ENCODE data around the gene HBM. TPM values are rescaled to one million over a fixed set of nuclear protein-coding genes. Genes with fewer than 3 reads are reported as not detected.

Gene HBM
- total and polyA plus RNA-seq, 2 experiments from 2014 or later, result not detected

GRCh38 chr16:177981-178667 is 12.3 kb downstream of the HBM start:
- Histone ChIP-seq H3K4me2 (no peak overlapping the region), H3K9me3 (ENCODE audit: low read depth) (no peaks in the 10 kb centered on the region), H3K27ac (no peak overlapping the region), H3K36me3 (replicated peaks; ENCODE audit: insufficient read depth, low read depth) (no peaks in the 10 kb centered on the region), H3K27me3 (peaks cover 43% of the 10 kb centered on the region), H3K9me2 (replicated peaks; ENCODE audit: insufficient read depth) (no peaks in the 10 kb centered on the region), H4K20me1 (ENCODE audit: insufficient read depth, poor library complexity, severe bottlenecking) (peaks cover 4% of the 10 kb centered on the region), H2AFZ (no peak overlapping the region), H3K4me1 (ENCODE audit: insufficient read depth) (peaks cover 11% of the 10 kb centered on the region), H3K79me2 (no peaks in the 10 kb centered on the region), H3K4me3 (no peak overlapping the region)
- TF ChIP-seq EZH2 (IDR thresholded peaks at IDR 0.05; ENCODE audit: borderline replicate concordance), result no peak
- TF ChIP-seq, protein P1, sequence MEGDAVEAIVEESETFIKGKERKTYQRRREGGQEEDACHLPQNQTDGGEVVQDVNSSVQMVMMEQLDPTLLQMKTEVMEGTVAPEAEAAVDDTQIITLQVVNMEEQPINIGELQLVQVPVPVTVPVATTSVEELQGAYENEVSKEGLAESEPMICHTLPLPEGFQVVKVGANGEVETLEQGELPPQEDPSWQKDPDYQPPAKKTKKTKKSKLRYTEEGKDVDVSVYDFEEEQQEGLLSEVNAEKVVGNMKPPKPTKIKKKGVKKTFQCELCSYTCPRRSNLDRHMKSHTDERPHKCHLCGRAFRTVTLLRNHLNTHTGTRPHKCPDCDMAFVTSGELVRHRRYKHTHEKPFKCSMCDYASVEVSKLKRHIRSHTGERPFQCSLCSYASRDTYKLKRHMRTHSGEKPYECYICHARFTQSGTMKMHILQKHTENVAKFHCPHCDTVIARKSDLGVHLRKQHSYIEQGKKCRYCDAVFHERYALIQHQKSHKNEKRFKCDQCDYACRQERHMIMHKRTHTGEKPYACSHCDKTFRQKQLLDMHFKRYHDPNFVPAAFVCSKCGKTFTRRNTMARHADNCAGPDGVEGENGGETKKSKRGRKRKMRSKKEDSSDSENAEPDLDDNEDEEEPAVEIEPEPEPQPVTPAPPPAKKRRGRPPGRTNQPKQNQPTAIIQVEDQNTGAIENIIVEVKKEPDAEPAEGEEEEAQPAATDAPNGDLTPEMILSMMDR (IDR thresholded peaks at IDR 0.05; ENCODE audit: poor library complexity), result no peak
- TF ChIP-seq EZH2phosphoT487 (IDR thresholded peaks at IDR 0.05; ENCODE audit: low read depth, severe bottlenecking, unreplicated experiment), result no peak
- 80% methylated on average over 11 of the region's 11 CpGs for WGBS (ENCODE audit: low lambda C conversion rate, missing lambda C conversion rate)
- no peak for DNase-seq (ENCODE audit: low spot score)

DNA sequence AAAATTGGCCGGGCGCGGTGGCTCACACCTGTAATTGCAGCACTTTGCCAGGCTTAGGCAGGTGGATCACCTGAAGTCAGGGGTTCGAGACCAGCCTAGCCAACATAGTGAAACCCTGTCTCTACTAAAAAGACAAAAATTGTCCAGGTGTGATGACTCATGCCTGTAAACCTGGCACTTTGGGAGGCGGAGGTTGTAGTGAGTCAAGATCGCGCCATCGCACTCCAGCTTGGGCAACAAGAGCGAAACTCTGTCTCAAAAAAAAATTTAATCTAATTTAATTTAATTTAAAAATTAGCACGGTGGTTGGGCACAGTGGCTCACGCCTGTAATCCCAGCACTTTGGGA is 12.9 kb downstream of the HBM start:
- Histone ChIP-seq H3K27ac (no peak overlapping the region), H3K36me3 (replicated peaks; ENCODE audit: insufficient read depth, low read depth) (no peaks in the 10 kb centered on the region), H3K4me3 (no peak overlapping the region), H3K4me2 (no peak overlapping the region), H2AFZ (no peak overlapping the region), H3K27me3 (peaks cover 43% of the 10 kb centered on the region), H3K9me2 (replicated peaks; ENCODE audit: insufficient read depth) (no peaks in the 10 kb centered on the region), H3K4me1 (ENCODE audit: insufficient read depth) (peaks cover 11% of the 10 kb centered on the region), H4K20me1 (ENCODE audit: insufficient read depth, poor library complexity, severe bottlenecking) (peaks cover 4% of the 10 kb centered on the region), H3K9me3 (ENCODE audit: low read depth) (no peaks in the 10 kb centered on the region), H3K79me2 (no peaks in the 10 kb centered on the region)
- 90% methylated on average over 11 of the region's 11 CpGs for WGBS (ENCODE audit: low lambda C conversion rate, missing lambda C conversion rate)
- no peak for DNase-seq (ENCODE audit: low spot score)
- no peak for TF ChIP-seq EZH2 (IDR thresholded peaks at IDR 0.05; ENCODE audit: borderline replicate concordance)
- TF ChIP-seq, protein P1 (IDR thresholded peaks at IDR 0.05; ENCODE audit: poor library complexity), result no peak

- no peaks in the 10 kb centered on the region for H3K79me2 ChIP-seq
- H3K36me3 ChIP-seq (replicated peaks; ENCODE audit: insufficient read depth, low read depth), result no peaks in the 10 kb centered on the region
- H3K4me3 ChIP-seq, result no peak overlapping the region
- TF ChIP-seq, protein P1 (IDR thresholded peaks at IDR 0.05; ENCODE audit: poor library complexity), result no peak
- TF ChIP-seq EZH2 (IDR thresholded peaks at IDR 0.05; ENCODE audit: borderline replicate concordance), result no peak
- TF ChIP-seq EZH2phosphoT487 (IDR thresholded peaks at IDR 0.05; ENCODE audit: low read depth, severe bottlenecking, unreplicated experiment), result no peak
- H3K4me1 ChIP-seq (ENCODE audit: insufficient read depth), result peaks cover 11% of the 10 kb centered on the region
- DNase-seq (ENCODE audit: low spot score), result no peak
- no peak overlapping the region for H3K27ac ChIP-seq
- H2AFZ ChIP-seq, result no peak overlapping the region
- no peaks in the 10 kb centered on the region for H3K9me3 ChIP-seq (ENCODE audit: low read depth)
- no peaks in the 10 kb centered on the region for H3K9me2 ChIP-seq (replicated peaks; ENCODE audit: insufficient read depth)
- H3K27me3 ChIP-seq, result peaks cover 41% of the 10 kb centered on the region
- H3K4me2 ChIP-seq, result peak overlapping the region; percentile 96
- H4K20me1 ChIP-seq (ENCODE audit: insufficient read depth, poor library complexity, severe bottlenecking), result peaks cover 4% of the 10 kb centered on the region
- whole genome bisulfite sequencing (ENCODE audit: low lambda C conversion rate, missing lambda C conversion rate), result 87% methylated on average over 17 of the region's 17 CpGs
Measured at GRCh38 chr16:179211-180092, 13.7 kb downstream of the HBM start.

All from hepatocyte (in vitro differentiated cells).